Uterus (tissue), 2 donors: ENCODE data around the gene ELOVL4.

Experiments used
- POLR2A ChIP-seq, 2 donors: fragments of 450-650 bp; IDR thresholded peaks; one replicate each; pipeline ENCODE4 v1.6.1; 2016; ENCODE audit warnings: antibody characterized with exemption in 2 of 2, mild to moderate bottlenecking in 1 of 2, moderate library complexity in 1 of 2
- TF ChIP-seq, protein P1 (sequence below), 4 experiments: fragments of 200-600 bp in 2 of 4; fragments of 450-650 bp in 2 of 4; sonication (generic) in 2 of 4; IDR thresholded peaks; one replicate each; pipeline ENCODE4 v1.5.1; 2016 to 2019; ENCODE audit warnings: antibody characterized with exemption in 4 of 4, mild to moderate bottlenecking in 2 of 4, moderate library complexity in 1 of 4

DNA sequence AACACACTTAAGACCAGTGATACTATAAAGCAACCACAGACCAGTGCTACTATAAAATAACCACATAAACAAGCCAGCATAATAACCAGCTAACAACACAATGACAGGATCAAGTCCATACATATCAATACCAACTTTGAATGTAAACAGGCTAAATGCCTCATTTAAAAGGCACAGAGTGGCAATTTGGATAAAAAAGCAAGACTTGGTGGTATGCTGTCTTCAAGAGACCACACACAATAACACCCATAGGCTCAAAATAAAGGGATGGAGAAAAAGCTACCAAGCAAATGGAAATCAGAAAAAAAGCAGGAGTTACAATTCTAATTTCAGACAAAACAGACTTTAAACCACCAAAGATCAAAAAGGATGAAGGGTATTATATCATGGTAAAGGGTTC is 19.8 kb upstream of the ELOVL4 start:
- TF ChIP-seq, protein P1, sequence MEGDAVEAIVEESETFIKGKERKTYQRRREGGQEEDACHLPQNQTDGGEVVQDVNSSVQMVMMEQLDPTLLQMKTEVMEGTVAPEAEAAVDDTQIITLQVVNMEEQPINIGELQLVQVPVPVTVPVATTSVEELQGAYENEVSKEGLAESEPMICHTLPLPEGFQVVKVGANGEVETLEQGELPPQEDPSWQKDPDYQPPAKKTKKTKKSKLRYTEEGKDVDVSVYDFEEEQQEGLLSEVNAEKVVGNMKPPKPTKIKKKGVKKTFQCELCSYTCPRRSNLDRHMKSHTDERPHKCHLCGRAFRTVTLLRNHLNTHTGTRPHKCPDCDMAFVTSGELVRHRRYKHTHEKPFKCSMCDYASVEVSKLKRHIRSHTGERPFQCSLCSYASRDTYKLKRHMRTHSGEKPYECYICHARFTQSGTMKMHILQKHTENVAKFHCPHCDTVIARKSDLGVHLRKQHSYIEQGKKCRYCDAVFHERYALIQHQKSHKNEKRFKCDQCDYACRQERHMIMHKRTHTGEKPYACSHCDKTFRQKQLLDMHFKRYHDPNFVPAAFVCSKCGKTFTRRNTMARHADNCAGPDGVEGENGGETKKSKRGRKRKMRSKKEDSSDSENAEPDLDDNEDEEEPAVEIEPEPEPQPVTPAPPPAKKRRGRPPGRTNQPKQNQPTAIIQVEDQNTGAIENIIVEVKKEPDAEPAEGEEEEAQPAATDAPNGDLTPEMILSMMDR (IDR thresholded peaks at IDR 0.05), result no peak
- no peak for TF ChIP-seq POLR2A (IDR thresholded peaks at IDR 0.05)
